Fibroblast of mammary gland (primary cell): ENCODE measurements around the gene ZDHHC14.
A peak's percentile ranks its signal among the peaks of the same experiment; 100 is the strongest.

Source experiments
- DNase-seq: peaks from one replicate; pipeline ENCODE4 v3.0.0-alpha.2; 2010; ENCODE audit warnings: low read depth
- H3K4me3 ChIP-seq: 2 replicates; pipeline ENCODE4 v1.5.1; 2011; ENCODE audit warnings: low read depth, mild to moderate bottlenecking, low read length, moderate library complexity; ENCODE audit not compliant: control insufficient read depth
- CTCF ChIP-seq: conservative IDR thresholded peaks from 2 replicates; pipeline ENCODE4 v1.5.1; 2011; ENCODE audit warnings: low read depth, low read length, inconsistent platforms; ENCODE audit not compliant: control insufficient read depth, insufficient read depth

ZDHHC14 gene

GRCh38 chr6:157561929-157562810 lies 181.2 kb downstream of the ZDHHC14 start:
- no peak for DNase-seq
- TF ChIP-seq CTCF, result no peak
- H3K4me3 ChIP-seq, result no peak overlapping the region

- TF ChIP-seq CTCF, result no peak
These were observed 182.0 kb downstream of the ZDHHC14 start for GRCh38 chr6:157562997-157563396.

GRCh38 chr6:157563611-157564284 lies 182.8 kb downstream of the ZDHHC14 start:
- DNase-seq, result no peak
- no peak overlapping the region for H3K4me3 ChIP-seq
- no peak for TF ChIP-seq CTCF

More at GRCh38 chr6:157562997-157563396, 182.0 kb downstream of the ZDHHC14 start:
- no peak overlapping the region for H3K4me3 ChIP-seq
- peak; percentile 1 for DNase-seq

- H3K4me3 ChIP-seq, result no peak overlapping the region
- DNase-seq, result no peak
- TF ChIP-seq CTCF, result no peak
These were observed 187.7 kb downstream of the ZDHHC14 start for GRCh38 chr6:157568702-157569101.

- TF ChIP-seq CTCF, result no peak
- DNase-seq, result no peak
- no peak overlapping the region for H3K4me3 ChIP-seq
These were observed 188.6 kb downstream of the ZDHHC14 start for GRCh38 chr6:157569543-157569942.

GRCh38 chr6:157570104-157570503 lies 189.1 kb downstream of the ZDHHC14 start:
- TF ChIP-seq CTCF, result no peak
- H3K4me3 ChIP-seq, result no peak overlapping the region
- DNase-seq, result no peak
